OCI-LY1 (cell line): Measurements from ENCODE around the gene FOXO3B.
"Not testable (repeated sequence)": the region's sequence is repeated elsewhere in the genome, so short reads cannot be mapped to it uniquely, and the experiment has no call there.

Experiments
- EZH2 ChIP-seq: fragments of 200-600 bp; sonication (generic), shearing (Covaris generic); IDR thresholded peaks from 2 replicates; pipeline ENCODE4 v1.8.0; 2017; ENCODE audit warnings: borderline replicate concordance, mixed run types, mild to moderate bottlenecking, antibody characterized with exemption, low read length, moderate library complexity, mixed read lengths
- TF ChIP-seq, protein P1 (sequence below): fragments of 200-600 bp; sonication (generic), shearing (Covaris generic); IDR thresholded peaks from 2 replicates; pipeline ENCODE4 v1.5.1; 2017; ENCODE audit warnings: mild to moderate bottlenecking, antibody characterized with exemption, low read length, moderate library complexity, mixed read lengths

GRCh38 chr17:18661924-18662624 is 20.0 kb downstream of the FOXO3B start:
- TF ChIP-seq, protein P1, sequence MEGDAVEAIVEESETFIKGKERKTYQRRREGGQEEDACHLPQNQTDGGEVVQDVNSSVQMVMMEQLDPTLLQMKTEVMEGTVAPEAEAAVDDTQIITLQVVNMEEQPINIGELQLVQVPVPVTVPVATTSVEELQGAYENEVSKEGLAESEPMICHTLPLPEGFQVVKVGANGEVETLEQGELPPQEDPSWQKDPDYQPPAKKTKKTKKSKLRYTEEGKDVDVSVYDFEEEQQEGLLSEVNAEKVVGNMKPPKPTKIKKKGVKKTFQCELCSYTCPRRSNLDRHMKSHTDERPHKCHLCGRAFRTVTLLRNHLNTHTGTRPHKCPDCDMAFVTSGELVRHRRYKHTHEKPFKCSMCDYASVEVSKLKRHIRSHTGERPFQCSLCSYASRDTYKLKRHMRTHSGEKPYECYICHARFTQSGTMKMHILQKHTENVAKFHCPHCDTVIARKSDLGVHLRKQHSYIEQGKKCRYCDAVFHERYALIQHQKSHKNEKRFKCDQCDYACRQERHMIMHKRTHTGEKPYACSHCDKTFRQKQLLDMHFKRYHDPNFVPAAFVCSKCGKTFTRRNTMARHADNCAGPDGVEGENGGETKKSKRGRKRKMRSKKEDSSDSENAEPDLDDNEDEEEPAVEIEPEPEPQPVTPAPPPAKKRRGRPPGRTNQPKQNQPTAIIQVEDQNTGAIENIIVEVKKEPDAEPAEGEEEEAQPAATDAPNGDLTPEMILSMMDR = not testable (repeated sequence)
- not testable (repeated sequence) for TF ChIP-seq EZH2
